Fibroblast of lung (primary cell): ENCODE measurements around the gene CMIP. TPM values are rescaled to one million over a fixed set of nuclear protein-coding genes. Genes with fewer than 3 reads are reported as not detected.

Source experiments
- DNase-seq, 2 donors: peaks; one replicate each; pipeline versions ENCODE4 v3.0.0 to v3.0.0-alpha.2; 2010; ENCODE audit warnings: low read depth in 2 of 2
- H2AFZ ChIP-seq: 2 replicates; pipeline ENCODE4 v1.5.1; 2012; ENCODE audit warnings: low read length, control low read depth, inconsistent platforms
- H3K27ac ChIP-seq: 2 replicates; pipeline ENCODE4 v1.5.1; 2011; ENCODE audit warnings: low read length, control low read depth; ENCODE audit not compliant: insufficient read depth
- H3K27me3 ChIP-seq: 2 replicates; pipeline ENCODE4 v1.5.1; 2011; ENCODE audit warnings: mild to moderate bottlenecking, low read length; ENCODE audit not compliant: control insufficient read depth, insufficient read depth
- H3K36me3 ChIP-seq: 2 replicates; pipeline ENCODE4 v1.5.1; 2011; ENCODE audit warnings: low read length; ENCODE audit not compliant: control insufficient read depth, insufficient read depth
- H3K4me1 ChIP-seq: 2 replicates; pipeline ENCODE4 v1.5.1; 2011; ENCODE audit warnings: low read length; ENCODE audit not compliant: control insufficient read depth, insufficient read depth; ENCODE audit errors: extremely low read depth
- H3K4me2 ChIP-seq: 2 replicates; pipeline ENCODE4 v1.5.1; 2011; ENCODE audit warnings: low read length, control low read depth; ENCODE audit not compliant: insufficient read depth; ENCODE audit errors: extremely low read depth
- H3K4me3 ChIP-seq, 4 experiments: fragments of 200-600 bp in 1 of 4; sonication (generic) in 1 of 4; replicated peaks in 1 of 4; 2 replicates each; pipeline ENCODE4 v1.5.1; 2011 to 2016; ENCODE audit warnings: low read length in 4 of 4, low read depth in 3 of 4, mild to moderate bottlenecking in 3 of 4, control low read depth in 2 of 4, inconsistent platforms in 1 of 4, mixed read lengths in 1 of 4; ENCODE audit not compliant: insufficient read depth in 1 of 4; ENCODE audit errors: control extremely low read depth in 1 of 4
- H3K79me2 ChIP-seq: 2 replicates; pipeline ENCODE4 v1.5.1; 2012; ENCODE audit warnings: mild to moderate bottlenecking, low read length, inconsistent platforms; ENCODE audit not compliant: control insufficient read depth, insufficient read depth
- H3K9ac ChIP-seq: 2 replicates; pipeline ENCODE4 v1.5.1; 2011; ENCODE audit warnings: mild to moderate bottlenecking, low read length, control low read depth; ENCODE audit not compliant: insufficient read depth
- H3K9me3 ChIP-seq: 2 replicates; pipeline ENCODE4 v1.5.1; 2012; ENCODE audit warnings: low read depth, low read length; ENCODE audit not compliant: control insufficient read depth, insufficient read depth
- H4K20me1 ChIP-seq: 2 replicates; pipeline ENCODE4 v1.5.1; 2011; ENCODE audit warnings: low read length; ENCODE audit not compliant: control insufficient read depth, insufficient read depth; ENCODE audit errors: extremely low read depth
- CTCF ChIP-seq, 2 donors: IDR thresholded peaks in 1 of 2; conservative IDR thresholded peaks in 1 of 2; 1 replicate in 1 of 2; 2 replicates in 1 of 2; pipeline ENCODE4 v1.5.1; 2011 to 2012; ENCODE audit warnings: low read length in 2 of 2, control low read depth in 1 of 2, inconsistent platforms in 1 of 2, low read depth in 1 of 2, mild to moderate bottlenecking in 1 of 2
- EZH2 ChIP-seq: IDR thresholded peaks from 2 replicates; pipeline ENCODE4 v1.5.1; 2012; ENCODE audit warnings: low read length, control low read depth, mild to moderate bottlenecking; ENCODE audit errors: missing control alignments
- polyA plus RNA-seq, 2 donors: library from polyadenylated mRNA; depleted of rRNA in 1 of 2; stranded (reverse) in 1 of 2; unstranded in 1 of 2; fragments of >200 nt; gene quantifications; 2 replicates each; pipeline ENCODE4 v1.2.1, GENCODE V29; 2011 to 2012; ENCODE audit warnings: missing spikeins in 1 of 2
- total RNA-seq: library from RNA; depleted of rRNA; stranded (reverse); fragments of >200 nt; gene quantifications from 2 replicates; pipeline ENCODE4 v1.2.1, GENCODE V29; 2014

CMIP gene
- total and polyA plus RNA-seq, 2 donors (not counting 1 experiment from before 2014, with no cell fraction given): 1.9 to 5.1 TPM

GRCh38 chr16:81511371-81511770, 66.8 kb downstream of the CMIP start:
- Histone ChIP-seq H3K9me3 (no peaks in the 10 kb centered on the region), H3K27ac (no peak overlapping the region), H3K4me1 (peaks cover 8% of the 10 kb centered on the region), H3K4me2 (no peak overlapping the region), H3K4me3 (no peak overlapping the region), H3K9ac (no peak overlapping the region), H3K27me3 (no peaks in the 10 kb centered on the region), H3K36me3 (no peaks in the 10 kb centered on the region), H2AFZ (no peak overlapping the region), H3K79me2 (peaks cover 4% of the 10 kb centered on the region), H4K20me1 (no peaks in the 10 kb centered on the region)
- peak; percentile 23 to 93 for DNase-seq
- no peak for TF ChIP-seq CTCF (conservative IDR thresholded peaks at IDR 0.05 in 1 of 2, IDR thresholded peaks at IDR 0.05 in 1 of 2; ENCODE audit: low read depth in 1 of 2, low read length in 2 of 2)
- TF ChIP-seq EZH2: no peak

GRCh38 chr16:81513204-81514040, 68.8 kb downstream of the CMIP start:
- no peaks in the 10 kb centered on the region for H3K36me3 ChIP-seq
- no peaks in the 10 kb centered on the region for H3K9me3 ChIP-seq
- H3K27ac ChIP-seq: peak overlapping the region; percentile 37
- peak overlapping the region; percentile 27 for H2AFZ ChIP-seq
- peaks cover 4% of the 10 kb centered on the region for H3K79me2 ChIP-seq
- TF ChIP-seq CTCF (conservative IDR thresholded peaks at IDR 0.05 in 1 of 2, IDR thresholded peaks at IDR 0.05 in 1 of 2; ENCODE audit: low read depth in 1 of 2, low read length in 2 of 2) (no peak), EZH2 (no peak)
- H3K4me2 ChIP-seq: peak overlapping the region; percentile 48
- H3K9ac ChIP-seq: no peak overlapping the region
- no peaks in the 10 kb centered on the region for H4K20me1 ChIP-seq
- H3K4me1 ChIP-seq: peaks cover 14% of the 10 kb centered on the region
- no peak overlapping the region for H3K4me3 ChIP-seq
- peak; percentile 52 to 59 for DNase-seq
- no peaks in the 10 kb centered on the region for H3K27me3 ChIP-seq

- peaks cover 14% of the 10 kb centered on the region for H3K4me1 ChIP-seq
- no peak overlapping the region for H2AFZ ChIP-seq
- H4K20me1 ChIP-seq: no peaks in the 10 kb centered on the region
- H3K79me2 ChIP-seq: peaks cover 4% of the 10 kb centered on the region
- H3K4me2 ChIP-seq: no peak overlapping the region
- H3K4me3 ChIP-seq: no peak overlapping the region
- DNase-seq: no peak
- TF ChIP-seq EZH2 (no peak), CTCF (conservative IDR thresholded peaks at IDR 0.05 in 1 of 2, IDR thresholded peaks at IDR 0.05 in 1 of 2; ENCODE audit: low read depth in 1 of 2, low read length in 2 of 2) (no peak)
- no peaks in the 10 kb centered on the region for H3K27me3 ChIP-seq
- H3K9me3 ChIP-seq: no peaks in the 10 kb centered on the region
- no peak overlapping the region for H3K27ac ChIP-seq
- no peak overlapping the region for H3K9ac ChIP-seq
- no peaks in the 10 kb centered on the region for H3K36me3 ChIP-seq
These were observed 69.5 kb downstream of the CMIP start for GRCh38 chr16:81514041-81514559.
